Upper lobe of left lung (tissue), 4 donors: Measurements from ENCODE around the gene ITPRIP.

Source experiments
- EP300 ChIP-seq, 4 donors: sonication (generic); formaldehyde crosslinking; IDR thresholded peaks; one replicate each; pipeline ENCODE4 v1.5.1; 2017; ENCODE audit warnings: antibody characterized with exemption in 4 of 4, control low read depth in 2 of 4
- POLR2A ChIP-seq, 4 donors: fragments of 450-650 bp; IDR thresholded peaks; one replicate each; pipeline ENCODE4 v1.5.1; 2016 to 2017; ENCODE audit warnings: antibody characterized with exemption in 4 of 4, mild to moderate bottlenecking in 2 of 4
- TF ChIP-seq, protein P1 (sequence below), 6 experiments: fragments of 450-650 bp in 4 of 6; fragments of 200-600 bp in 2 of 6; sonication (generic) in 2 of 6; IDR thresholded peaks; one replicate each; pipeline ENCODE4 v1.5.1; 2016 to 2019; ENCODE audit warnings: antibody characterized with exemption in 6 of 6

DNA sequence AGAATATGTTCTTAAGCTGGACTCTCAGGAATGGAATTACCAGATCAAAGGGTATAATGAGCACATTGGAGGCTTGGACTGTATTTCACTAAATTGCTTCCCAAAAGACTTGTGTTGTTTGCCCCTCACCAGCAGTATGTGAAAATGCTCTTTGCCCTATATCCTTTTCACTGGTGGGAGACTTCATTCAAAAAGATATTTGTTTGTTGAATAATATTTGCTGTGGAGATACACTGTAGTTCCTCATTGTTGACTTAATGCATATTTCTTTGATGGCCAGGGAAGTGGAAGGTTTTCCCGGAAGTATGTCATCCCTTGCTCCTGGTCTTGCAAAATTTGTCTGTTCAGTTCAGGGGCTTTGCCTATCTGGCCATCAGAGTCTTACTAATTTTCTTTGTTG is 49.9 kb downstream of the ITPRIP start:
- TF ChIP-seq, protein P1, sequence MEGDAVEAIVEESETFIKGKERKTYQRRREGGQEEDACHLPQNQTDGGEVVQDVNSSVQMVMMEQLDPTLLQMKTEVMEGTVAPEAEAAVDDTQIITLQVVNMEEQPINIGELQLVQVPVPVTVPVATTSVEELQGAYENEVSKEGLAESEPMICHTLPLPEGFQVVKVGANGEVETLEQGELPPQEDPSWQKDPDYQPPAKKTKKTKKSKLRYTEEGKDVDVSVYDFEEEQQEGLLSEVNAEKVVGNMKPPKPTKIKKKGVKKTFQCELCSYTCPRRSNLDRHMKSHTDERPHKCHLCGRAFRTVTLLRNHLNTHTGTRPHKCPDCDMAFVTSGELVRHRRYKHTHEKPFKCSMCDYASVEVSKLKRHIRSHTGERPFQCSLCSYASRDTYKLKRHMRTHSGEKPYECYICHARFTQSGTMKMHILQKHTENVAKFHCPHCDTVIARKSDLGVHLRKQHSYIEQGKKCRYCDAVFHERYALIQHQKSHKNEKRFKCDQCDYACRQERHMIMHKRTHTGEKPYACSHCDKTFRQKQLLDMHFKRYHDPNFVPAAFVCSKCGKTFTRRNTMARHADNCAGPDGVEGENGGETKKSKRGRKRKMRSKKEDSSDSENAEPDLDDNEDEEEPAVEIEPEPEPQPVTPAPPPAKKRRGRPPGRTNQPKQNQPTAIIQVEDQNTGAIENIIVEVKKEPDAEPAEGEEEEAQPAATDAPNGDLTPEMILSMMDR (IDR thresholded peaks at IDR 0.05) = no peak
- TF ChIP-seq POLR2A (IDR thresholded peaks at IDR 0.05) (no peak), EP300 (IDR thresholded peaks at IDR 0.05) (no peak)
